Measurements from ENCODE around the gene LRRC74B.
"Not testable (repeated sequence)": the region's sequence is repeated elsewhere in the genome, so short reads cannot be mapped to it uniquely, and the experiment has no call there.

LRRC74B gene

GRCh38 chr22:21032037-21032867 is 13.5 kb upstream of the LRRC74B start, which contains the start of gene SLC7A4:
SLC7A4 (minus strand) TSS chr22:21032561; CDS start chr22:21031812, 749 bp downstream.
- no peak for DNase-seq

- DNase-seq, result no peak
Measured at GRCh38 chr22:21032868-21033688, 12.7 kb upstream of the LRRC74B start.

GRCh38 chr22:21033895-21034294 is 11.9 kb upstream of the LRRC74B start:
- no peak for DNase-seq

- DNase-seq, result no peak
Measured at GRCh38 chr22:21034989-21035388, 10.8 kb upstream of the LRRC74B start.

GRCh38 chr22:21038405-21038804 is 7.3 kb upstream of the LRRC74B start:
- peak; percentile 36 for DNase-seq

- not testable (repeated sequence) for DNase-seq
Measured at GRCh38 chr22:21039158-21039557, 6.6 kb upstream of the LRRC74B start.

- peak; percentile 86 for DNase-seq
Measured at GRCh38 chr22:21041937-21042336, 3.8 kb upstream of the LRRC74B start.

DNA sequence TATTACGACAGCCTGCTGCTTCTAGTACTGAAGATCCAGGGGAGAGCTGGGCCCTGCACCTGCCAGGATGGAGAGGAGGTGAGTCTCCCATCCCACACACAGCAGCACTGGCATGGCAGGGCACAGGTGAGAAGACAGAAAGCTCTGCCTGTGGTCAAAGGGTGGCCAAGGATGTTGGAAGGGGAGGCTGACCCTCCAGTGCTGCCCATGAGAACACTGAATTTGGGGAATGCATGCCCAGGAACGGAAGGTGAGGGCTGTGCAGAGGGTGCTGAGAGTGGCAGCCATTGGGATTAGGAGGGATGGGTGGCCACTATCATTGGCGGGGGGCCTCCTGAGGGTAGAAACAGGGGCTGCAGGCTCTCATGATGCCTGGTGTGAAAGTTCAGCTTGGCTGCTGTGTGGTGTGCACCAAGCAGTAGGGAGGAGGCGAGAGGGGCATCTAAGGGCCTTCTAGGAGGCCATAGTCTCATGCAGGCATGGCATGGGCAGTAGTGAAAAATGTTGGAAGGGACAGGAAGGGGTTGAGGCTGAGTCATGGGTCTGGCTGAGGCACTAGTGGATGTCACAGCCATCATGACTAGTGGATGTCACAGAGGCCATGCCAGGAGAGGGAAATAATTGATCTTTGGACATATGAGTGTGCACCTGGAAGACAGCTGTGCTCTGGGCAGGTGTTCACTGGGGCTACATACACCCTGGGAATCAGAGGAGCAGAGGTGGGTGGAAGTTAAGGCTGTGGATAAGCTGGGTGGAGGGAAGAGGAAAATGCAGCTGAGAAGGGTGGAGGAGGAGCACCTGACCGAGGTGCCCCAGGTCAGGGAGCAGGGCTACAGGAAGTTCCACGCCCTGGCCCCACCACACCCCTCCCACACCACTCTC is 2.5 kb upstream of the LRRC74B start:
- no peak for DNase-seq

DNA sequence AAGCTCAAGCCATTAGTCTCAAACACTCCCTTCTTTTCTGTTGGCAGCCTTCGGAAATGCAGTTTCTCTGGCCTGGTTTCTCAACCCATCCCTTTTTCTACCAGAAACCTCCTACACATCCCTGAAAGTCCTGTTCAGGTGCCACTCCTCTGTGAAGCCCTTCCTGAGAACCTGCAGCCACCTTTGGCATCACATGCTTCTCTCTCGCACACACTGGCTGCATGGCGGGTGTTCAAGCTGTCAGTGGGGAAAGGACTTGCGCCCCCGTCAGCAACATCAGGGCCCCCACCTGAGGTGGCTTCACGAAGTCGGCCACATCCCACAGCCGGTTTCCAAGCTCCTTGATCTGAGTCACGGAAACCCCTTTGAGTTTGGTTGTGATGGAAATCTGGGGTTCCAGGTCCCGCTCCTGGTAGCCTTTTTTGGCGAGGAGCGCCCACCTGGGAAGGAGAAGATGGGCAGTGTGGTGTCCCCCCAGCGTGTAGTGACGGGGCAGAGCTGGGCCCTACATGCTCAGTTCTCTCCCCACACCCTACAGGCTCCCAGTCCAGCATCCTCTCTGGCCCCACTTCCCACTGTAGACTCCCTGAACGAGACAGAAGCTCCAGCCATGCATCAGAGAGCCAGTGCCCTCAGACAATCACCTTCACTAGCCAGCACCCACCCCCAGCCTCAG is 1.7 kb upstream of the LRRC74B start:
- no peak for DNase-seq

GRCh38 chr22:21044931-21045584 is 688 bp upstream of the LRRC74B start:
- peak; percentile 94 for DNase-seq

GRCh38 chr22:21047035-21047661 is 1.4 kb downstream of the LRRC74B start:
- DNase-seq, result no peak

GRCh38 chr22:21047730-21048129 is 2.0 kb downstream of the LRRC74B start:
- no peak for DNase-seq

GRCh38 chr22:21048448-21048847 is 2.7 kb downstream of the LRRC74B start:
- not testable (repeated sequence) for DNase-seq

GRCh38 chr22:21048965-21049364 is 3.2 kb downstream of the LRRC74B start:
- not testable (repeated sequence) for DNase-seq

- no peak for DNase-seq
Measured at GRCh38 chr22:21051145-21051830, 5.5 kb downstream of the LRRC74B start.

GRCh38 chr22:21051831-21052400 is 6.2 kb downstream of the LRRC74B start:
- DNase-seq, result no peak

DNA sequence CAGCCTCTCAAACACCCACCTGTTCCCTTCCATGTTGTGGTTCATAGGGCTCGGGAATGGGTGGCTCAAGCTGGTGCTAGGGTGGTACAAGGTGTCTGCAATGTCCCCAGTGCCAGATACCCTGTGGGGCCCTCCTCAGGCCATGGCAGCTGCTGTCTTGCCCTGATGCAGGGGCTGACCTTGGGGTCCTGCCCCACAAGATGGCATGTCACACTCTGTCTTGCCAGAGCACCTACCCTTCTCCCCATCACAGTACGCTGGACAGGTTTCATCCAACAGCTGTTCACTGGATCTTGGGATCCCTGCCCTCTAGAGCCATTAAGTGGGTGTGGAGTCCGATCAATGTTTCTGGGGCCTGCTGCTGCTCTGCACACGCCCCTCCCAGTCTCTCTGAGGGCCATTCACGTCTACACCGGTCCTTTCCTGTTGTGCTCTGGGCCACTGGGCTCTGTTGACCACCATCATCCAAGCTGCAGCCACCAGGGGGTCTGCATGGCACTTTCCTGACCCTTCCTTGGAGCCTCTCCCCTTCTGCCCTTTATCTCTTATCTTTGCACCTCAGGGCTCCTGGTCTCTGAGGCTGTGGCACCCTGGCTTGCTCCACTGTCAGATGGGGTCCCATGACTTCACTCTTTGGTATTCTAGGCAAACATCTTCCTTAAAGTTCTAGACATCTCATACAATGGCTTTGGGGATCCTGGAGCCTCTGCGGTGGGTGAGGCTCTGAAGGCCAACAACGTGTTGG is 7.1 kb downstream of the LRRC74B start:
- DNase-seq, result no peak

GRCh38 chr22:21054046-21054713 is 8.4 kb downstream of the LRRC74B start:
- DNase-seq, result no peak

Measured in fibroblast of skin of scalp (primary cell).